A673 (cell line): Measurements from ENCODE around the gene TSPAN10.

Experiments used
- CTCF ChIP-seq: fragments of 300-800, 200-600 bp; sonication (generic); conservative IDR thresholded peaks from 2 replicates; pipeline ENCODE4 v1.5.1; 2017; ENCODE audit warnings: low read depth, mild to moderate bottlenecking, antibody characterized with exemption, low read length, moderate library complexity, mixed read lengths
- EZH2 ChIP-seq: fragments of 200-600 bp; sonication (generic); IDR thresholded peaks from 2 replicates; pipeline ENCODE4 v1.6.1; 2017; ENCODE audit warnings: borderline replicate concordance, low read depth, mild to moderate bottlenecking, mixed read lengths, antibody characterized with exemption, low read length; ENCODE audit not compliant: poor library complexity, severe bottlenecking

GRCh38 chr17:81648707-81649085 lies 11.7 kb downstream of the TSPAN10 start:
- TF ChIP-seq CTCF (no peak), EZH2 (no peak)
